T-cell (primary cell): ENCODE measurements around the gene TMEM151A. TPM values are rescaled to one million over a fixed set of nuclear protein-coding genes. Genes with fewer than 3 reads are reported as not detected.

Experiments used
- ATAC-seq, 4 experiments: fragments of 200-7000 bp in 3 of 4; fragments of 150-1000 bp in 1 of 4; cut with Tn5 transposase; replicated peaks in 1 of 4; 1 replicate in 3 of 4; 2 replicates in 1 of 4; pipeline ENCODE4 v1.10.0; 2021; ENCODE audit warnings: moderate library complexity in 3 of 4, mild to moderate bottlenecking in 2 of 4, moderate number of reproducible peaks in 1 of 4
- CTCF ChIA-PET, 2 donors: fragments of 300-600 bp; sonication (Branson Sonifier 250); formaldehyde crosslinking; loops; one replicate each; lab custom pipeline; 2022; ENCODE audit warnings: antibody characterized with exemption in 2 of 2; lab: Charles Lee
- POLR2A ChIA-PET, 2 donors: fragments of 300-600 bp; sonication (Branson Sonifier 250); formaldehyde crosslinking; loops; one replicate each; lab custom pipeline; 2022; ENCODE audit warnings: antibody characterized with exemption in 2 of 2; lab: Charles Lee
- DNase-seq, 35 experiments: peaks; one replicate each; pipeline versions ENCODE4 v3.0.0 to v3.0.0-alpha.2; 2013 to 2023
- H3K27ac ChIP-seq: one replicate; pipeline ENCODE4 v1.5.1; 2013; ENCODE audit warnings: low read length
- H3K27me3 ChIP-seq, 2 experiments: replicated peaks in 1 of 2; 1 replicate in 1 of 2; 2 replicates in 1 of 2; pipeline versions ENCODE4 v1.6.1 to v1.7.0; 2013; ENCODE audit warnings: low read length in 1 of 2, mixed read lengths in 1 of 2; ENCODE audit not compliant: control insufficient read depth in 2 of 2, insufficient read depth in 2 of 2; ENCODE audit errors: extremely low read depth in 1 of 2
- H3K36me3 ChIP-seq, 2 donors: 1 replicate in 1 of 2; 2 replicates in 1 of 2; pipeline versions ENCODE4 v1.6.1 to v1.7.0; 2013; ENCODE audit warnings: low read length in 1 of 2; ENCODE audit not compliant: control insufficient read depth in 2 of 2, insufficient read depth in 1 of 2; ENCODE audit errors: extremely low read depth in 1 of 2
- H3K4me1 ChIP-seq, 2 experiments: 1 replicate in 1 of 2; 2 replicates in 1 of 2; pipeline versions ENCODE4 v1.6.1 to v1.7.0; 2013; ENCODE audit warnings: low read length in 2 of 2, mixed read lengths in 1 of 2; ENCODE audit not compliant: insufficient read depth in 2 of 2, control insufficient read depth in 1 of 2; ENCODE audit errors: extremely low read depth in 1 of 2
- H3K4me3 ChIP-seq, 2 donors: 1 replicate in 1 of 2; 2 replicates in 1 of 2; pipeline versions ENCODE4 v1.5.1 to v1.7.0; 2013; ENCODE audit warnings: mild to moderate bottlenecking in 2 of 2, low read length in 1 of 2, moderate library complexity in 1 of 2; ENCODE audit not compliant: control insufficient read depth in 1 of 2; ENCODE audit errors: extremely low read depth in 1 of 2
- H3K9me3 ChIP-seq: 2 replicates; pipeline ENCODE4 v1.7.0; 2013
- H3K27ac Mint-ChIP-seq, 2 donors: one replicate each; pipeline ENCODE4 v1.8.0; 2020 to 2021; ENCODE audit warnings: mild to moderate bottlenecking in 2 of 2, mixed read lengths in 2 of 2
- H3K27me3 Mint-ChIP-seq, 2 donors: one replicate each; pipeline ENCODE4 v1.8.0; 2021 to 2022; ENCODE audit warnings: mixed read lengths in 2 of 2
- H3K36me3 Mint-ChIP-seq: one replicate; pipeline ENCODE4 v1.8.0; 2021; ENCODE audit warnings: mixed read lengths
- H3K4me1 Mint-ChIP-seq, 3 donors: one replicate each; pipeline ENCODE4 v1.8.0; 2020 to 2022; ENCODE audit warnings: mixed read lengths in 3 of 3, mild to moderate bottlenecking in 1 of 3
- H3K4me3 Mint-ChIP-seq, 3 donors: one replicate each; pipeline ENCODE4 v1.8.0; 2020 to 2022; ENCODE audit warnings: mild to moderate bottlenecking in 3 of 3, mixed read lengths in 3 of 3, moderate library complexity in 3 of 3
- H3K9me3 Mint-ChIP-seq, 3 donors: one replicate each; pipeline ENCODE4 v1.8.0; 2020 to 2022; ENCODE audit warnings: mixed read lengths in 3 of 3
- WGBS: methylation state at CpG from one replicate; pipeline ENCODE4 v1.1.5; 2013; ENCODE audit warnings: missing lambda C conversion rate; ENCODE audit not compliant: insufficient coverage; 5-methylcytosine and 5-hydroxymethylcytosine counted together
- total RNA-seq, 35 experiments: library from RNA in 6 of 35; stranded (reverse) in 6 of 35; fragments of 120-200 nt in 1 of 35; gene quantifications; one replicate each; pipeline versions ENCODE4 v1.2.1 to v1.2.4 and lab custom pipeline; 2013 to 2026

The TMEM151A gene
- total RNA-seq, 5 donors from 2014 or later (not counting 1 experiment from before 2014, with no cell fraction given) = 0.19 to 0.33 (median 0.23) TPM; not detected in 1

- H3K4me3 ChIP-seq = peak overlapping the region; percentile 54 to 71
- Mint-ChIP-seq H3K4me3 (peak overlapping the region; percentile 73 to 90 (median 85)), H3K27me3 (peaks cover 0 to 2% of the 10 kb centered on the region in 2 donors), H3K4me1 (peaks cover 24 to 32% (median 29%) of the 10 kb centered on the region in 3 donors), H3K27ac (peak overlapping the region; percentile 93 to 99), H3K9me3 (no peaks in the 10 kb centered on the region), H3K36me3 (no peaks in the 10 kb centered on the region)
- no peaks in the 10 kb centered on the region for H3K36me3 ChIP-seq
- peak overlapping the region; percentile 92 for H3K27ac ChIP-seq
- CTCF ChIA-PET = interaction anchor here (0.5 to 3.2 kb wide), 22 partner anchors 15 to 618 kb away, joined by 3 to 34 read pairs (median 4); partner anchors contain the start of genes BRMS1 (in 1 of the 2), RIN1 (in 1 of the 2), TMEM151A (in 1 of the 2) and YIF1A (in 1 of the 2)
- DNase-seq (no peak), ATAC-seq (peak in 1 of 4 experiments; percentile 36)
- peaks cover 0 to 17% of the 10 kb centered on the region in 2 experiments for H3K27me3 ChIP-seq
- 38% methylated on average over 14 of the region's 26 CpGs for WGBS
- no peaks in the 10 kb centered on the region for H3K9me3 ChIP-seq
- POLR2A ChIA-PET = interaction anchor here in 1 of 2 donors (0.5 to 0.7 kb wide), 2 partner anchors 45 to 602 kb away, joined by 3 to 7 read pairs; no protein-coding TSS in a partner anchor
- peaks cover 9 to 51% of the 10 kb centered on the region in 2 experiments for H3K4me1 ChIP-seq
Measured at GRCh38 chr11:66311470-66311964, 19.8 kb downstream of the TMEM151A start.

GRCh38 chr11:66311965-66312548 is 20.4 kb downstream of the TMEM151A start:
- Mint-ChIP-seq H3K4me1 (peaks cover 24 to 32% (median 29%) of the 10 kb centered on the region in 3 donors), H3K27ac (peak overlapping the region; percentile 93 to 99), H3K27me3 (peaks cover 0 to 2% of the 10 kb centered on the region in 2 donors), H3K36me3 (no peaks in the 10 kb centered on the region), H3K9me3 (no peaks in the 10 kb centered on the region), H3K4me3 (peak overlapping the region; percentile 73 to 90 (median 85))
- H3K27me3 ChIP-seq = peaks cover 0 to 14% of the 10 kb centered on the region in 2 experiments
- peaks cover 9 to 52% of the 10 kb centered on the region in 2 experiments for H3K4me1 ChIP-seq
- no peaks in the 10 kb centered on the region for H3K36me3 ChIP-seq
- CTCF ChIA-PET = interaction anchor here (0.5 to 3.2 kb wide), 35 partner anchors 10 to 815 kb away, joined by 3 to 34 read pairs (median 4); partner anchors contain the start of genes BRMS1 (in 1 of the 2), DPP3 (in 1 of the 2), MRPL11 (in 1 of the 2) and PELI3 (in 1 of the 2)
- H3K27ac ChIP-seq = peak overlapping the region; percentile 92
- H3K4me3 ChIP-seq = peak overlapping the region; percentile 57 to 71
- DNase-seq (peak; percentile 96 to 100 (median 99)), ATAC-seq (peak; percentile 75 to 82 (median 77))
- POLR2A ChIA-PET = interaction anchor here (0.5 to 1.3 kb wide), 8 partner anchors 18 to 1438 kb away, joined by 3 to 8 read pairs (median 3); partner anchors contain the start of genes BRMS1 (in 1 of the 2), FIBP (in 1 of the 2) and YIF1A (in 1 of the 2)
- WGBS = 0% methylated on average over 43 of the region's 44 CpGs
- no peaks in the 10 kb centered on the region for H3K9me3 ChIP-seq

GRCh38 chr11:66312549-66313320 is 21.0 kb downstream of the TMEM151A start:
- H3K9me3 ChIP-seq = no peaks in the 10 kb centered on the region
- Mint-ChIP-seq H3K27me3 (peaks cover 0 to 2% of the 10 kb centered on the region in 2 donors), H3K36me3 (no peaks in the 10 kb centered on the region), H3K4me3 (peak overlapping the region; percentile 73 to 90 (median 85)), H3K4me1 (peaks cover 30 to 38% (median 34%) of the 10 kb centered on the region in 3 donors), H3K9me3 (no peaks in the 10 kb centered on the region), H3K27ac (peak overlapping the region; percentile 93 to 99)
- 2% methylated on average over 44 of the region's 52 CpGs for WGBS
- peak; percentile 96 to 100 (median 99) for DNase-seq
- peaks cover 0 to 14% of the 10 kb centered on the region in 2 experiments for H3K27me3 ChIP-seq
- peak; percentile 64 to 68 (median 66) for ATAC-seq
- ChIA-PET POLR2A (interaction anchor here (0.6 to 1.3 kb wide), 10 partner anchors 17 to 1439 kb away, joined by 3 to 8 read pairs (median 3); partner anchors contain the start of genes BRMS1 (in 1 of the 2), FIBP (in 1 of the 2) and YIF1A (in 1 of the 2)), CTCF (interaction anchor here (0.6 to 3.2 kb wide), 27 partner anchors 9 to 816 kb away, joined by 3 to 34 read pairs (median 4); partner anchors contain the start of genes BRMS1 (in 1 of the 2), DPP3 (in 1 of the 2), MRPL11 (in 1 of the 2) and PELI3 (in 1 of the 2))
- peak overlapping the region; percentile 92 for H3K27ac ChIP-seq
- peaks cover 13 to 59% of the 10 kb centered on the region in 2 experiments for H3K4me1 ChIP-seq
- no peaks in the 10 kb centered on the region for H3K36me3 ChIP-seq
- H3K4me3 ChIP-seq = peak overlapping the region; percentile 58 to 71

- POLR2A ChIA-PET = interaction anchor here (0.6 to 1.3 kb wide), 5 partner anchors 25 to 811 kb away, joined by 3 to 8 read pairs (median 6); partner anchors contain the start of genes BRMS1 (in 1 of the 2) and YIF1A (in 1 of the 2)
- Mint-ChIP-seq H3K27ac (peak overlapping the region; percentile 93 to 99), H3K4me1 (peaks cover 38 to 46% (median 41%) of the 10 kb centered on the region in 3 donors), H3K9me3 (no peaks in the 10 kb centered on the region), H3K36me3 (no peaks in the 10 kb centered on the region), H3K27me3 (peaks cover 0 to 2% of the 10 kb centered on the region in 2 donors), H3K4me3 (peak overlapping the region; percentile 73 to 90 (median 85))
- no peaks in the 10 kb centered on the region for H3K36me3 ChIP-seq
- no peaks in the 10 kb centered on the region for H3K9me3 ChIP-seq
- H3K4me3 ChIP-seq = peak overlapping the region; percentile 58 to 71
- peak overlapping the region; percentile 90 for H3K27ac ChIP-seq
- peaks cover 0 to 14% of the 10 kb centered on the region in 2 experiments for H3K27me3 ChIP-seq
- 58% methylated on average over 24 of the region's 38 CpGs for WGBS
- H3K4me1 ChIP-seq = peaks cover 19 to 67% of the 10 kb centered on the region in 2 experiments
- CTCF ChIA-PET = interaction anchor here (0.6 to 3.2 kb wide), 12 partner anchors 8 to 454 kb away, joined by 3 to 34 read pairs (median 5); partner anchors contain the start of genes BRMS1 (in 1 of the 2), DPP3 (in 1 of the 2), RBM4B (in 1 of the 2) and YIF1A (in 1 of the 2)
- ATAC-seq (no peak), DNase-seq (no peak)
Measured at GRCh38 chr11:66313321-66314185, 21.9 kb downstream of the TMEM151A start.

GRCh38 chr11:66314186-66314501 is 22.4 kb downstream of the TMEM151A start:
- peaks cover 44 to 52% (median 47%) of the 10 kb centered on the region in 3 donors for H3K4me1 Mint-ChIP-seq
- Histone ChIP-seq H3K4me1 (peaks cover 25 to 73% of the 10 kb centered on the region in 2 experiments), H3K27me3 (peaks cover 0 to 14% of the 10 kb centered on the region in 2 experiments), H3K4me3 (peak overlapping the region; percentile 58 to 71), H3K9me3 (no peaks in the 10 kb centered on the region), H3K36me3 (no peaks in the 10 kb centered on the region), H3K27ac (peak overlapping the region; percentile 90)
- POLR2A ChIA-PET = no interaction called here
- peaks cover 0 to 2% of the 10 kb centered on the region in 2 donors for H3K27me3 Mint-ChIP-seq
- H3K9me3 Mint-ChIP-seq = no peaks in the 10 kb centered on the region
- no peaks in the 10 kb centered on the region for H3K36me3 Mint-ChIP-seq
- no peak for ATAC-seq
- peak overlapping the region; percentile 56 to 85 (median 73) for H3K4me3 Mint-ChIP-seq
- peak overlapping the region; percentile 89 to 99 for H3K27ac Mint-ChIP-seq
- no CpG with 5 or more reads among the region's 1 CpG for WGBS
- DNase-seq = no peak
- CTCF ChIA-PET = no interaction called here
